Thyroid gland (tissue), 4 donors: Measurements from ENCODE around the gene ZNF260. TPM values are rescaled to one million over a fixed set of nuclear protein-coding genes. Genes with fewer than 3 reads are reported as not detected.
A peak's percentile ranks its signal among the peaks of the same experiment; 100 is the strongest.

Experiments
- DNase-seq, 2 donors: peaks; one replicate each; pipeline ENCODE4 v3.0.0-alpha.2; 2019
- H3K27ac ChIP-seq, 3 donors: fragments of 200-600 bp; sonication (generic); 1 replicate in 2 of 3; 2 replicates in 1 of 3; pipeline ENCODE4 v1.5.1; 2016 to 2019; ENCODE audit warnings: mild to moderate bottlenecking in 1 of 3, moderate library complexity in 1 of 3
- H3K27me3 ChIP-seq: fragments of 200-600 bp; sonication (generic); one replicate; pipeline ENCODE4 v1.5.1; 2019
- H3K36me3 ChIP-seq, 2 donors: fragments of 200-600 bp; sonication (generic); one replicate each; pipeline ENCODE4 v1.5.1; 2016 to 2019
- H3K4me1 ChIP-seq, 2 donors: fragments of 200-600 bp; sonication (generic); one replicate each; pipeline ENCODE4 v1.5.1; 2017 to 2019
- H3K4me3 ChIP-seq, 3 donors: fragments of 200-600 bp; sonication (generic); replicated peaks in 1 of 3; 1 replicate in 2 of 3; 2 replicates in 1 of 3; pipeline ENCODE4 v1.5.1; 2016; ENCODE audit warnings: mild to moderate bottlenecking in 1 of 3
- H3K9me3 ChIP-seq: fragments of 200-600 bp; sonication (generic); one replicate; pipeline ENCODE4 v1.5.1; 2017
- CTCF ChIP-seq, 6 experiments: fragments of 200-600 bp in 3 of 6; fragments of 450-650 bp in 3 of 6; sonication (generic) in 3 of 6; IDR thresholded peaks; one replicate each; pipeline ENCODE4 v1.5.1; 2016 to 2019; ENCODE audit warnings: antibody characterized with exemption in 6 of 6, mild to moderate bottlenecking in 2 of 6, inconsistent platforms in 1 of 6, moderate library complexity in 1 of 6
- POLR2A ChIP-seq, 2 donors: fragments of 450-650 bp; IDR thresholded peaks; one replicate each; pipeline ENCODE4 v1.6.1; 2017; ENCODE audit warnings: antibody characterized with exemption in 2 of 2, mild to moderate bottlenecking in 2 of 2, moderate library complexity in 1 of 2
- WGBS, 2 donors: methylation state at CpG; one replicate each; pipeline ENCODE4 v1.1.5; 2017; 5-methylcytosine and 5-hydroxymethylcytosine counted together
- intact Hi-C: fragments of 100-400 bp; cut with DNase I; formaldehyde crosslinking; loops from one replicate; pipeline ENCODE4 v1.15.1; 2023
- total RNA-seq, 4 donors: library from RNA; depleted of rRNA; stranded (reverse); fragments of >200 nt; gene quantifications; one replicate each; pipeline ENCODE4 v1.2.3, GENCODE V29; 2016

Gene ZNF260
- total RNA-seq, 4 donors from 2014 or later = 17.3 to 23.4 (median 17.8) TPM

GRCh38 chr19:36573020-36573894, 45.2 kb upstream of the ZNF260 start, which contains the start of gene ZNF529:
Gene ZNF529, minus strand, starts transcription at chr19:36573292. Its CDS starts 946 bp downstream, at chr19:36572346.
- Histone ChIP-seq H3K9me3 (no peaks in the 10 kb centered on the region), H3K27me3 (no peaks in the 10 kb centered on the region), H3K4me1 (peaks cover 13 to 16% of the 10 kb centered on the region in 2 donors), H3K36me3 (peaks cover 3 to 7% of the 10 kb centered on the region in 2 donors), H3K4me3 (peak within 1 kb of the TSS; percentile 91 to 100 (median 99)), H3K27ac (peak within 1 kb of the TSS; percentile 61 to 81 (median 79))
- DNase-seq = peak; percentile 89 to 91
- intact Hi-C loops = no loop called here
- TF ChIP-seq CTCF (IDR thresholded peaks at IDR 0.05) = peak in 1 of 6 experiments; percentile 9
- peak in 1 of 2 donors; percentile 85 for TF ChIP-seq POLR2A (IDR thresholded peaks at IDR 0.05)
- 1% methylated on average over 32 to 37 of the region's 66 CpGs for WGBS, 2 donors

- Histone ChIP-seq H3K36me3 (peaks cover 3 to 5% of the 10 kb centered on the region in 2 donors), H3K27me3 (no peaks in the 10 kb centered on the region), H3K9me3 (no peaks in the 10 kb centered on the region), H3K27ac (peak overlapping the region; percentile 61 to 81 (median 79)), H3K4me3 (peak overlapping the region; percentile 91 to 100 (median 99)), H3K4me1 (peaks cover 13 to 16% of the 10 kb centered on the region in 2 donors)
- 1 to 2% methylated on average over 11 of the region's 11 CpGs for WGBS, 2 donors
- no peak for DNase-seq
- intact Hi-C loops = no loop called here
- TF ChIP-seq CTCF (IDR thresholded peaks at IDR 0.05) (no peak), POLR2A (IDR thresholded peaks at IDR 0.05) (no peak)
These were observed 44.5 kb upstream of the ZNF260 start for GRCh38 chr19:36572593-36573019.

- WGBS, 2 donors = 97 to 100% methylated on average over 1 of the region's 1 CpG
- peaks cover 0 to 24% of the 10 kb centered on the region in 2 donors for H3K36me3 ChIP-seq
- DNase-seq = no peak
- intact Hi-C loops = no loop called here
- TF ChIP-seq CTCF (IDR thresholded peaks at IDR 0.05) = no peak
- TF ChIP-seq POLR2A (IDR thresholded peaks at IDR 0.05) = no peak
- no peaks in the 10 kb centered on the region for H3K4me1 ChIP-seq
- H3K27me3 ChIP-seq = no peaks in the 10 kb centered on the region
- H3K27ac ChIP-seq = no peak overlapping the region
- no peak overlapping the region for H3K4me3 ChIP-seq
- no peaks in the 10 kb centered on the region for H3K9me3 ChIP-seq
These were observed 36.3 kb upstream of the ZNF260 start for GRCh38 chr19:36564391-36564790.

- Histone ChIP-seq H3K27me3 (no peaks in the 10 kb centered on the region), H3K4me1 (no peaks in the 10 kb centered on the region), H3K4me3 (no peak overlapping the region), H3K9me3 (peaks cover 22% of the 10 kb centered on the region), H3K36me3 (peaks cover 72 to 91% of the 10 kb centered on the region in 2 donors), H3K27ac (no peak overlapping the region)
- DNase-seq = no peak
- 97 to 98% methylated on average over 5 of the region's 5 CpGs for WGBS, 2 donors
- intact Hi-C loops = loop anchor here (10.0 kb wide), 2 partner anchors 588 to 1018 kb away; no protein-coding TSS in a partner anchor
- no peak for TF ChIP-seq CTCF (IDR thresholded peaks at IDR 0.05)
- no peak for TF ChIP-seq POLR2A (IDR thresholded peaks at IDR 0.05)
These were observed 19.1 kb upstream of the ZNF260 start for GRCh38 chr19:36547001-36547732.
